Endothelial cell of umbilical vein (primary cell): ENCODE data around the gene UNC5B. TPM values are rescaled to one million over a fixed set of nuclear protein-coding genes. Genes with fewer than 3 reads are reported as not detected.

ENCODE experiments used
- BruUV-seq: library from RNA; stranded (reverse); fragments of 400-500 nt; replicated peaks from 2 replicates; lab custom pipeline; 2021; lab: Mats Ljungman, UMichigan
- CTCF ChIA-PET: fragments of 300-600, 350-600 bp; sonication (Branson Sonifier 250); formaldehyde crosslinking; loops from one replicate; lab custom pipeline; 2021; ENCODE audit warnings: antibody characterized with exemption, inconsistent platforms; lab: Charles Lee
- POLR2A ChIA-PET: fragments of 300-600, 350-600 bp; sonication (Branson Sonifier 250); formaldehyde crosslinking; loops from one replicate; lab custom pipeline; 2021; ENCODE audit warnings: antibody characterized with exemption, inconsistent platforms; lab: Charles Lee
- DNase-seq: peaks from one replicate; pipeline ENCODE4 v3.0.0-alpha.2; 2011; ENCODE audit warnings: low read depth, low spot score
- FAIRE-seq: peaks from 2 replicates; lab custom pipeline; 2011; peaks lifted over from hg19 to GRCh38; lab: Jason Lieb, UNC
- H2AFZ ChIP-seq: 2 replicates; pipeline ENCODE4 v1.6.0; 2012; ENCODE audit warnings: low read depth, low read length, control low read depth, inconsistent platforms
- H3K27ac ChIP-seq: 2 replicates; pipeline ENCODE4 v1.5.1; 2011; ENCODE audit warnings: low read depth, mild to moderate bottlenecking, control low read depth, low read length, moderate library complexity; ENCODE audit not compliant: insufficient read depth
- H3K27me3 ChIP-seq, 2 experiments: 2 replicates each; pipeline versions ENCODE4 v1.6.0 to v1.6.1; 2011; ENCODE audit warnings: low read length in 2 of 2, mixed read lengths in 1 of 2; ENCODE audit not compliant: control insufficient read depth in 2 of 2, insufficient read depth in 2 of 2
- H3K36me3 ChIP-seq, 2 experiments: 2 replicates in 1 of 2; 3 replicates in 1 of 2; pipeline ENCODE4 v1.5.1; 2011; ENCODE audit warnings: low read length in 2 of 2, mild to moderate bottlenecking in 1 of 2, moderate library complexity in 1 of 2; ENCODE audit not compliant: control insufficient read depth in 2 of 2, insufficient read depth in 2 of 2; ENCODE audit errors: extremely low read depth in 1 of 2
- H3K4me1 ChIP-seq: 3 replicates; pipeline ENCODE4 v1.5.1; 2011; ENCODE audit warnings: mild to moderate bottlenecking, low read length; ENCODE audit not compliant: control insufficient read depth, insufficient read depth; ENCODE audit errors: extremely low read depth
- H3K4me2 ChIP-seq: 2 replicates; pipeline ENCODE4 v1.6.1; 2011; ENCODE audit warnings: low read length, control low read depth, mixed read lengths; ENCODE audit not compliant: insufficient read depth
- H3K4me3 ChIP-seq, 3 experiments: fragments of 200-600 bp in 1 of 3; sonication (generic), shearing (Covaris generic) in 1 of 3; replicated peaks in 1 of 3; 2 replicates each; pipeline ENCODE4 v1.5.1; 2011 to 2016; ENCODE audit warnings: control low read depth in 3 of 3, low read length in 3 of 3, mild to moderate bottlenecking in 2 of 3, inconsistent platforms in 1 of 3, low read depth in 1 of 3, moderate library complexity in 1 of 3; ENCODE audit not compliant: insufficient read depth in 1 of 3
- H3K79me2 ChIP-seq: 2 replicates; pipeline ENCODE4 v1.6.0; 2012; ENCODE audit warnings: low read length, inconsistent platforms; ENCODE audit not compliant: control insufficient read depth, insufficient read depth
- H3K9ac ChIP-seq: replicated peaks from 2 replicates; pipeline ENCODE3; 2011; ENCODE audit warnings: low read length, control low read depth; ENCODE audit not compliant: insufficient read depth; ENCODE audit errors: extremely low read depth
- H3K9me1 ChIP-seq: replicated peaks from 3 replicates; pipeline ENCODE4 v1.6.0; 2011; ENCODE audit warnings: mild to moderate bottlenecking, low read length; ENCODE audit not compliant: control insufficient read depth, insufficient read depth; ENCODE audit errors: extremely low read depth
- H3K9me3 ChIP-seq: replicated peaks from 2 replicates; pipeline ENCODE4 v1.5.1; 2012; ENCODE audit warnings: low read length, inconsistent platforms; ENCODE audit not compliant: control insufficient read depth, insufficient read depth
- H4K20me1 ChIP-seq: replicated peaks from 2 replicates; pipeline ENCODE3; 2011; ENCODE audit warnings: mild to moderate bottlenecking, low read length; ENCODE audit not compliant: control insufficient read depth, insufficient read depth; ENCODE audit errors: extremely low read depth
- EZH2 ChIP-seq: IDR thresholded peaks from 2 replicates; pipeline ENCODE4 v1.6.1; 2012; ENCODE audit warnings: borderline replicate concordance, low read depth, mild to moderate bottlenecking, moderate library complexity, low read length, inconsistent platforms; ENCODE audit not compliant: severe bottlenecking
- FOS ChIP-seq: IDR thresholded peaks from 2 replicates; pipeline ENCODE4 v1.6.1; 2011; ENCODE audit warnings: mild to moderate bottlenecking, low read length, moderate library complexity, borderline replicate concordance; ENCODE audit not compliant: insufficient read depth
- GATA2 ChIP-seq: IDR thresholded peaks from 2 replicates; pipeline ENCODE4 v1.7.0; 2011; ENCODE audit warnings: low read depth, mild to moderate bottlenecking, moderate library complexity, mixed read lengths, low read length; ENCODE audit not compliant: insufficient read length, insufficient read depth
- JUN ChIP-seq: IDR thresholded peaks from 2 replicates; pipeline ENCODE4 v1.6.1; 2011; ENCODE audit warnings: borderline replicate concordance, low read depth; ENCODE audit not compliant: insufficient read length, insufficient read depth
- MYC ChIP-seq: IDR thresholded peaks from one replicate; pipeline ENCODE4 v1.6.1; 2011; ENCODE audit warnings: mild to moderate bottlenecking, low read depth, low read length
- POLR2A ChIP-seq: IDR thresholded peaks from 2 replicates; pipeline ENCODE4 v1.6.1; 2012; ENCODE audit warnings: low read depth, mild to moderate bottlenecking, control low read depth, low read length
- POLR2AphosphoS5 ChIP-seq: IDR thresholded peaks from 2 replicates; pipeline ENCODE4 v1.6.1; 2012; ENCODE audit warnings: low read depth, mild to moderate bottlenecking, control low read depth, low read length, moderate library complexity; ENCODE audit not compliant: insufficient read depth
- dilution Hi-C: fragments of 300-500 bp; cut with MboI; formaldehyde crosslinking; loops from one replicate; pipeline ENCODE4 v1.15.0; 2019; ENCODE audit warnings: low sequenced_read_pairs; ENCODE audit not compliant: extremely low pct_ligation_motif_present
- intact Hi-C: fragments of 100-400 bp; cut with micrococcal nuclease; formaldehyde crosslinking; loops from one replicate; pipeline ENCODE4 v1.10.0; 2022
- polyA plus RNA-seq, 4 experiments: library from polyadenylated mRNA; depleted of rRNA in 3 of 4; stranded (reverse) in 3 of 4; unstranded in 1 of 4; fragments of >200 nt; gene quantifications; 2 replicates each; pipeline versions ENCODE4 v1.2.1 to v1.2.3, GENCODE V29; 2011 to 2012; ENCODE audit warnings: missing spikeins in 1 of 4
- total RNA-seq: library from RNA; stranded (reverse); gene quantifications from 2 replicates; pipeline ENCODE4 v1.2.3, GENCODE V29; 2021
- TF ChIP-seq, protein P1 (sequence below), 2 donors: IDR thresholded peaks; 1 replicate in 1 of 2; 2 replicates in 1 of 2; pipeline ENCODE4 v1.5.1; 2011; ENCODE audit warnings: low read length in 2 of 2, mild to moderate bottlenecking in 2 of 2, moderate library complexity in 2 of 2, control low read depth in 1 of 2, inconsistent platforms in 1 of 2, low read depth in 1 of 2; ENCODE audit not compliant: insufficient read depth in 1 of 2; ENCODE audit errors: extremely low read depth in 1 of 2
- TF ChIP-seq, protein P2 (sequence below): IDR thresholded peaks from 2 replicates; pipeline ENCODE4 v1.6.1; 2011; ENCODE audit not compliant: insufficient read depth, insufficient read length

Gene UNC5B
- total and polyA plus RNA-seq, 2 donors (not counting 3 experiments of a cell fraction or from before 2014, with no cell fraction given) = 0.39 to 2.5 TPM

DNA sequence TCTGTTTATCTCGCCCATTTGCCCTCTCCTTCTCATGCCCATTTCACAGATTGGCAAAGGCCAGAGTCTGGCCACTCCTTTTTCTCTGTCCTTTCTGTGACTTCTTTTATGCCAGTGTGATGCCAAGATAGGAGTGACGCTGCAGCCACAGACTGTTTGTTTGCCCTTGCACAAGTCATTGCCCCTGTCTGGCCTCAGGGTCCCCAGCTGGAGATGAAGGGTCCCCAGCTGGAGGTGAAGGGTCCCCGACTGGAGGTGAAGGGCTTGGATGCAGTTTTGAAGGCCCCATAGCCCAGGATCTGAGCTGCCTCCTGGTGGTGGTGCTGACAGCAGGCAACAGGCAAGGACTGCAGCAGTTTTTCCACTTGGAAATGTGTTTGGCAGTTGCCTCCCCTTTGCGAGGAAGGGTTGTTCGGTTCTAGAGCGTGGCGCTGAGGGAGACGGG is 55.9 kb downstream of the UNC5B start:
- no peaks in the 10 kb centered on the region for H3K9me3 ChIP-seq
- no peaks in the 10 kb centered on the region for H3K9me1 ChIP-seq
- ChIA-PET CTCF (interaction anchor here (0.9 to 3.9 kb wide), 14 partner anchors 11 to 365 kb away, joined by 3 to 69 read pairs (median 5); partner anchors contain the start of gene UNC5B), POLR2A (interaction anchor here (0.9 kb wide), 1 partner anchor 8 kb away, joined by 7 read pairs; no protein-coding TSS in a partner anchor)
- no peak for DNase-seq
- BruUV-seq = no TSS peak
- H3K4me2 ChIP-seq = no peak overlapping the region
- peaks cover 22% of the 10 kb centered on the region for H3K4me1 ChIP-seq
- intact Hi-C loops (no loop called here), dilution Hi-C loops (no loop called here)
- TF ChIP-seq GATA2 = no peak
- TF ChIP-seq, protein P1, sequence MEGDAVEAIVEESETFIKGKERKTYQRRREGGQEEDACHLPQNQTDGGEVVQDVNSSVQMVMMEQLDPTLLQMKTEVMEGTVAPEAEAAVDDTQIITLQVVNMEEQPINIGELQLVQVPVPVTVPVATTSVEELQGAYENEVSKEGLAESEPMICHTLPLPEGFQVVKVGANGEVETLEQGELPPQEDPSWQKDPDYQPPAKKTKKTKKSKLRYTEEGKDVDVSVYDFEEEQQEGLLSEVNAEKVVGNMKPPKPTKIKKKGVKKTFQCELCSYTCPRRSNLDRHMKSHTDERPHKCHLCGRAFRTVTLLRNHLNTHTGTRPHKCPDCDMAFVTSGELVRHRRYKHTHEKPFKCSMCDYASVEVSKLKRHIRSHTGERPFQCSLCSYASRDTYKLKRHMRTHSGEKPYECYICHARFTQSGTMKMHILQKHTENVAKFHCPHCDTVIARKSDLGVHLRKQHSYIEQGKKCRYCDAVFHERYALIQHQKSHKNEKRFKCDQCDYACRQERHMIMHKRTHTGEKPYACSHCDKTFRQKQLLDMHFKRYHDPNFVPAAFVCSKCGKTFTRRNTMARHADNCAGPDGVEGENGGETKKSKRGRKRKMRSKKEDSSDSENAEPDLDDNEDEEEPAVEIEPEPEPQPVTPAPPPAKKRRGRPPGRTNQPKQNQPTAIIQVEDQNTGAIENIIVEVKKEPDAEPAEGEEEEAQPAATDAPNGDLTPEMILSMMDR (IDR thresholded peaks at IDR 0.05; ENCODE audit: extremely low read depth in 1 of 2, insufficient read depth in 1 of 2, low read depth in 1 of 2, low read length in 2 of 2) = peak; percentile 50 to 63
- no peak for FAIRE-seq
- no peaks in the 10 kb centered on the region for H3K79me2 ChIP-seq
- no peak overlapping the region for H3K27ac ChIP-seq
- H3K27me3 ChIP-seq = no peaks in the 10 kb centered on the region
- no peak overlapping the region for H3K4me3 ChIP-seq
- no peak overlapping the region for H2AFZ ChIP-seq
- H4K20me1 ChIP-seq = no peaks in the 10 kb centered on the region
- no peaks in the 10 kb centered on the region for H3K36me3 ChIP-seq
- H3K9ac ChIP-seq = no peak overlapping the region

GRCh38 chr10:71268758-71269157 is 56.4 kb downstream of the UNC5B start:
- Histone ChIP-seq H4K20me1 (no peaks in the 10 kb centered on the region), H3K4me3 (no peak overlapping the region), H3K9ac (no peak overlapping the region), H3K36me3 (no peaks in the 10 kb centered on the region), H3K4me2 (no peak overlapping the region), H3K4me1 (peaks cover 22% of the 10 kb centered on the region), H2AFZ (no peak overlapping the region), H3K27me3 (no peaks in the 10 kb centered on the region), H3K27ac (no peak overlapping the region), H3K9me3 (no peaks in the 10 kb centered on the region), H3K79me2 (no peaks in the 10 kb centered on the region), H3K9me1 (no peaks in the 10 kb centered on the region)
- TF ChIP-seq GATA2 (no peak), MYC (no peak), EZH2 (no peak), POLR2AphosphoS5 (no peak), POLR2A (no peak), FOS (no peak), JUN (no peak)
- TF ChIP-seq, protein P1 (IDR thresholded peaks at IDR 0.05; ENCODE audit: extremely low read depth in 1 of 2, insufficient read depth in 1 of 2, low read depth in 1 of 2, low read length in 2 of 2) = no peak
- TF ChIP-seq, protein P2, sequence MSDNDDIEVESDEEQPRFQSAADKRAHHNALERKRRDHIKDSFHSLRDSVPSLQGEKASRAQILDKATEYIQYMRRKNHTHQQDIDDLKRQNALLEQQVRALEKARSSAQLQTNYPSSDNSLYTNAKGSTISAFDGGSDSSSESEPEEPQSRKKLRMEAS = no peak
- intact Hi-C loops = no loop called here
- no TSS peak for BruUV-seq
- CTCF ChIA-PET = interaction anchor here (0.9 to 3.9 kb wide), 16 partner anchors 11 to 365 kb away, joined by 3 to 69 read pairs (median 5); partner anchors contain the start of gene UNC5B
- no peak for DNase-seq
- no peak for FAIRE-seq
- dilution Hi-C loops = no loop called here
- POLR2A ChIA-PET = interaction anchor here (0.9 kb wide), 1 partner anchor 9 kb away, joined by 7 read pairs; no protein-coding TSS in a partner anchor
